Gastroesophageal sphincter (tissue), 4 donors: ENCODE measurements around the gene MSLN. TPM values are rescaled to one million over a fixed set of nuclear protein-coding genes. Genes with fewer than 3 reads are reported as not detected.

Experiments
- ATAC-seq: fragments of 150-250 bp; one replicate; pipeline ENCODE4 v1.9.1; 2016; ENCODE audit warnings: mild to moderate bottlenecking, moderate library complexity
- H3K27ac ChIP-seq, 4 donors: fragments of 200-600 bp; sonication (generic) in 3 of 4; 1 replicate in 3 of 4; 2 replicates in 1 of 4; pipeline ENCODE4 v1.5.1; 2016 to 2019
- H3K27me3 ChIP-seq: fragments of 200-600 bp; sonication (generic); one replicate; pipeline ENCODE4 v1.5.1; 2019
- H3K36me3 ChIP-seq, 2 donors: fragments of 200-600 bp; sonication (generic); one replicate each; pipeline ENCODE4 v1.5.1; 2019; ENCODE audit warnings: control low read depth in 1 of 2
- H3K4me1 ChIP-seq, 3 donors: fragments of 200-600 bp; sonication (generic); 1 replicate in 2 of 3; 2 replicates in 1 of 3; pipeline ENCODE4 v1.5.1; 2016 to 2019; ENCODE audit warnings: control low read depth in 2 of 3
- H3K4me3 ChIP-seq, 2 donors: fragments of 200-600 bp; sonication (generic); one replicate each; pipeline ENCODE4 v1.5.1; 2019; ENCODE audit warnings: mild to moderate bottlenecking in 1 of 2, moderate library complexity in 1 of 2
- H3K9me3 ChIP-seq, 3 donors: fragments of 200-600 bp; sonication (generic); one replicate each; pipeline ENCODE4 v1.5.1; 2017 to 2019; ENCODE audit warnings: control low read depth in 2 of 3
- CTCF ChIP-seq, 4 experiments: fragments of 200-600 bp in 2 of 4; fragments of 450-650 bp in 2 of 4; sonication (generic) in 1 of 4; IDR thresholded peaks; one replicate each; pipeline ENCODE4 v1.5.1; 2017 to 2019; ENCODE audit warnings: antibody characterized with exemption in 4 of 4, mild to moderate bottlenecking in 2 of 4, moderate library complexity in 2 of 4
- EP300 ChIP-seq: sonication (generic); formaldehyde crosslinking; IDR thresholded peaks from one replicate; pipeline ENCODE4 v1.6.1; 2017; ENCODE audit warnings: antibody characterized with exemption, mild to moderate bottlenecking
- POLR2A ChIP-seq, 2 donors: fragments of 450-650 bp; IDR thresholded peaks; one replicate each; pipeline ENCODE4 v1.6.1; 2017; ENCODE audit warnings: antibody characterized with exemption in 2 of 2, mild to moderate bottlenecking in 2 of 2, moderate library complexity in 1 of 2
- POLR2AphosphoS5 ChIP-seq: sonication (generic); formaldehyde crosslinking; IDR thresholded peaks from one replicate; pipeline ENCODE4 v1.6.1; 2017; ENCODE audit warnings: antibody characterized with exemption
- WGBS, 2 donors: methylation state at CpG; one replicate each; pipeline ENCODE4 v1.1.5; 2018; ENCODE audit warnings: low coverage in 1 of 2; 5-methylcytosine and 5-hydroxymethylcytosine counted together
- total RNA-seq, 4 donors: library from RNA; depleted of rRNA; stranded (reverse); fragments of >200 nt; gene quantifications; one replicate each; pipeline ENCODE4 v1.1.0, GENCODE V29; 2016

The MSLN gene
- total RNA-seq, 4 donors from 2014 or later, result 0.73 to 7.2 TPM; not detected in 2

- ATAC-seq, result no peak
- Histone ChIP-seq H3K27me3 (peaks cover 74% of the 10 kb centered on the region), H3K36me3 (no peaks in the 10 kb centered on the region), H3K27ac (no peak overlapping the region), H3K4me1 (no peaks in the 10 kb centered on the region), H3K9me3 (no peaks in the 10 kb centered on the region), H3K4me3 (no peak overlapping the region)
- TF ChIP-seq CTCF (IDR thresholded peaks at IDR 0.05) (no peak), POLR2AphosphoS5 (no peak), EP300 (no peak)
- WGBS, 2 donors, result no CpG with 5 or more reads among the region's 29 CpGs
Observed at GRCh38 chr16:765488-765865, 4.9 kb downstream of the MSLN start.

- 76 to 82% methylated on average over 8 to 15 of the region's 29 CpGs for WGBS, 2 donors
- H3K4me3 ChIP-seq, result no peak overlapping the region
- H3K27ac ChIP-seq, result no peak overlapping the region
- no peaks in the 10 kb centered on the region for H3K4me1 ChIP-seq
- TF ChIP-seq POLR2AphosphoS5 (no peak), EP300 (no peak), CTCF (IDR thresholded peaks at IDR 0.05) (no peak), POLR2A (IDR thresholded peaks at IDR 0.05) (no peak)
- H3K27me3 ChIP-seq, result peaks cover 76% of the 10 kb centered on the region
- no peaks in the 10 kb centered on the region for H3K36me3 ChIP-seq
- H3K9me3 ChIP-seq, result no peaks in the 10 kb centered on the region
- ATAC-seq, result no peak
Observed at GRCh38 chr16:766008-766819, 5.7 kb downstream of the MSLN start.

- ATAC-seq, result no peak
- Histone ChIP-seq H3K4me3 (no peak overlapping the region), H3K36me3 (no peaks in the 10 kb centered on the region), H3K27ac (no peak overlapping the region), H3K27me3 (peaks cover 69% of the 10 kb centered on the region), H3K4me1 (no peaks in the 10 kb centered on the region), H3K9me3 (no peaks in the 10 kb centered on the region)
- no peak for TF ChIP-seq POLR2AphosphoS5
- no peak for TF ChIP-seq POLR2A (IDR thresholded peaks at IDR 0.05)
- TF ChIP-seq EP300, result no peak
- no peak for TF ChIP-seq CTCF (IDR thresholded peaks at IDR 0.05)
- no CpG with 5 or more reads among the region's 48 CpGs for WGBS, 2 donors
Observed at GRCh38 chr16:766820-767640, 6.5 kb downstream of the MSLN start.

GRCh38 chr16:767743-768235, 7.3 kb downstream of the MSLN start:
- no peak for TF ChIP-seq POLR2AphosphoS5
- TF ChIP-seq EP300, result no peak
- no peak for ATAC-seq
- 46% methylated on average over 4 of the region's 38 CpGs; no CpG with 5 or more reads in 1 of the 2 donors for WGBS, 2 donors
- Histone ChIP-seq H3K27ac (no peak overlapping the region), H3K36me3 (no peaks in the 10 kb centered on the region), H3K4me3 (no peak overlapping the region), H3K4me1 (no peaks in the 10 kb centered on the region), H3K9me3 (no peaks in the 10 kb centered on the region), H3K27me3 (peaks cover 62% of the 10 kb centered on the region)

GRCh38 chr16:768428-768827, 7.9 kb downstream of the MSLN start:
- H3K4me1 ChIP-seq, result no peaks in the 10 kb centered on the region
- no peaks in the 10 kb centered on the region for H3K9me3 ChIP-seq
- no peak overlapping the region for H3K27ac ChIP-seq
- no peak overlapping the region for H3K4me3 ChIP-seq
- no peak for ATAC-seq
- H3K27me3 ChIP-seq, result peaks cover 55% of the 10 kb centered on the region
- no peak for TF ChIP-seq POLR2A (IDR thresholded peaks at IDR 0.05)
- no peak for TF ChIP-seq EP300
- no peak for TF ChIP-seq CTCF (IDR thresholded peaks at IDR 0.05)
- TF ChIP-seq POLR2AphosphoS5, result no peak
- H3K36me3 ChIP-seq, result no peaks in the 10 kb centered on the region
- WGBS, 2 donors, result no CpG with 5 or more reads among the region's 21 CpGs
